ENCODE data around the gene MRPL9. TPM values are rescaled to one million over a fixed set of nuclear protein-coding genes. Genes with fewer than 3 reads are reported as not detected.

Gene MRPL9
- total and polyA plus RNA-seq, 2 experiments from 2014 or later = 89.0 to 126 TPM

DNA sequence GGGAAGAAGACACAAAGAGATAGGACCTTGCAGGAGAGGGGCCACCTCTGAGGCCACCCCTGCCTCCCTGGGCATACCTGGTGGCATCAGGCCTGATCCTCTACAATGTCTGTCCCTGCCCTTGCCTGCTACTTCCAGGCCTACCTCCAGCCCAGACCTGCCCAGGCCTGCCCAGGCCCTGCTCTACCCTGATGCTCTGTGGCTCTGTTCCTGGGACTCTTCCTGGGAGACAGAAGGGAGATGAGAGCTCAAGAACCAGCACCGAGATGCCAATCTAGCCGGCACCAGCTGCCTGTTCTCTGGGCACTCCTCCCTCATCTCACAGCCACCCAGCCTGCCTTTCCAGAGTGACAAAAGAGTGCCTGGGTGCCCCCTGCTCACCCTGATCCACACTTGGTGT lies 49.4 kb downstream of the MRPL9 start:
- no peak for ATAC-seq
- Histone ChIP-seq H4K20me1 (replicated peaks; ENCODE audit: insufficient read depth) (no peaks in the 10 kb centered on the region), H3K4me3 (no peak overlapping the region), H3K27me3 (ENCODE audit: insufficient read depth) (peaks cover 17% of the 10 kb centered on the region), H3K36me3 (ENCODE audit: insufficient read depth) (no peaks in the 10 kb centered on the region), H3K9me2 (ENCODE audit: insufficient read depth) (no peaks in the 10 kb centered on the region), H3K4me2 (no peak overlapping the region), H3K79me2 (replicated peaks; ENCODE audit: insufficient read depth) (no peaks in the 10 kb centered on the region), H3F3A (replicated peaks; ENCODE audit: low read depth) (no peaks in the 10 kb centered on the region), H3K4me1 (ENCODE audit: insufficient read depth) (peaks cover 16% of the 10 kb centered on the region), H3K27ac (ENCODE audit: low read depth) (no peak overlapping the region), H2AFZ (no peak overlapping the region)
- TF ChIP-seq, protein P1, sequence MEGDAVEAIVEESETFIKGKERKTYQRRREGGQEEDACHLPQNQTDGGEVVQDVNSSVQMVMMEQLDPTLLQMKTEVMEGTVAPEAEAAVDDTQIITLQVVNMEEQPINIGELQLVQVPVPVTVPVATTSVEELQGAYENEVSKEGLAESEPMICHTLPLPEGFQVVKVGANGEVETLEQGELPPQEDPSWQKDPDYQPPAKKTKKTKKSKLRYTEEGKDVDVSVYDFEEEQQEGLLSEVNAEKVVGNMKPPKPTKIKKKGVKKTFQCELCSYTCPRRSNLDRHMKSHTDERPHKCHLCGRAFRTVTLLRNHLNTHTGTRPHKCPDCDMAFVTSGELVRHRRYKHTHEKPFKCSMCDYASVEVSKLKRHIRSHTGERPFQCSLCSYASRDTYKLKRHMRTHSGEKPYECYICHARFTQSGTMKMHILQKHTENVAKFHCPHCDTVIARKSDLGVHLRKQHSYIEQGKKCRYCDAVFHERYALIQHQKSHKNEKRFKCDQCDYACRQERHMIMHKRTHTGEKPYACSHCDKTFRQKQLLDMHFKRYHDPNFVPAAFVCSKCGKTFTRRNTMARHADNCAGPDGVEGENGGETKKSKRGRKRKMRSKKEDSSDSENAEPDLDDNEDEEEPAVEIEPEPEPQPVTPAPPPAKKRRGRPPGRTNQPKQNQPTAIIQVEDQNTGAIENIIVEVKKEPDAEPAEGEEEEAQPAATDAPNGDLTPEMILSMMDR (conservative IDR thresholded peaks at IDR 0.05; ENCODE audit: low read depth in 2 of 2) = no peak
- TF ChIP-seq STAT1 (IDR thresholded peaks at IDR 0.05; ENCODE audit: unreplicated experiment) (no peak), ZNF462 (CRISPR knock-in tag; IDR thresholded peaks at IDR 0.05) (no peak), EZH2 (IDR thresholded peaks at IDR 0.05; ENCODE audit: low read depth, unreplicated experiment) (no peak), REST (IDR thresholded peaks at IDR 0.05; ENCODE audit: unreplicated experiment) (no peak), POLR2AphosphoS5 (IDR thresholded peaks at IDR 0.05; ENCODE audit: low read depth) (no peak), ZNF114 (CRISPR knock-in tag; IDR thresholded peaks at IDR 0.05) (no peak), ETS1 (IDR thresholded peaks at IDR 0.05) (no peak), EZH2phosphoT487 (IDR thresholded peaks at IDR 0.05; ENCODE audit: unreplicated experiment) (no peak), CREB1 (CRISPR knock-in tag; IDR thresholded peaks at IDR 0.05; ENCODE audit: low read depth) (no peak), NANOG (IDR thresholded peaks at IDR 0.05; ENCODE audit: borderline replicate concordance) (no peak), JUNB (IDR thresholded peaks at IDR 0.05; ENCODE audit: unreplicated experiment) (no peak), ZNF331 (CRISPR knock-in tag; IDR thresholded peaks at IDR 0.05; ENCODE audit: low read depth) (no peak)
- no peak overlapping the region for H3K27ac Mint-ChIP-seq
- H3K36me3 Mint-ChIP-seq (ENCODE audit: low read depth) = no peaks in the 10 kb centered on the region
- H3K4me1 Mint-ChIP-seq = peaks cover 31% of the 10 kb centered on the region
- no peak overlapping the region for H3K4me3 Mint-ChIP-seq
- no peak for DNase-seq (ENCODE audit: low spot score)
- peaks cover 22% of the 10 kb centered on the region for H3K27me3 Mint-ChIP-seq (ENCODE audit: insufficient read depth, low read depth, poor library complexity)
- H3K9me3 Mint-ChIP-seq = no peaks in the 10 kb centered on the region
